ENCODE results near the gene KAZN. TPM values are rescaled to one million over a fixed set of nuclear protein-coding genes. Genes with fewer than 3 reads are reported as not detected.

The KAZN gene
- total RNA-seq, 2 experiments from 2014 or later, result 0.22 to 0.55 TPM

- H3K4me3 Mint-ChIP-seq, result no peak overlapping the region
- ChIA-PET CTCF (no interaction called here), POLR2A (no interaction called here)
- no peak for TF ChIP-seq CTCF (IDR thresholded peaks at IDR 0.05)
- H3K27me3 ChIP-seq (ENCODE audit: control insufficient read depth in 1 of 2, insufficient read depth in 2 of 2, low read length in 2 of 2), result peaks cover 26 to 37% of the 10 kb centered on the region in 2 experiments
- intact Hi-C loops (cut with DNase I, micrococcal nuclease), result no loop called here
- H3K36me3 Mint-ChIP-seq (ENCODE audit: low read depth), result no peaks in the 10 kb centered on the region
- H3K27ac Mint-ChIP-seq, result no peak overlapping the region
- DNase-seq, result no peak
- no peak for ATAC-seq (ENCODE audit: poor library complexity)
- peaks cover 6% of the 10 kb centered on the region for H3K4me1 ChIP-seq (ENCODE audit: insufficient read depth, low read length)
- peaks cover 11% of the 10 kb centered on the region for H3K4me1 Mint-ChIP-seq (ENCODE audit: low read depth)
- no peak overlapping the region for H3K27ac ChIP-seq (ENCODE audit: low read depth in 1 of 2, low read length in 2 of 2)
- H3K4me3 ChIP-seq (ENCODE audit: low read length), result no peak overlapping the region
- peaks cover 38% of the 10 kb centered on the region for H3K27me3 Mint-ChIP-seq
- H3K9me3 Mint-ChIP-seq, result no peaks in the 10 kb centered on the region
- H3K9me3 ChIP-seq (ENCODE audit: control insufficient read depth in 1 of 2, insufficient read depth in 1 of 2, low read length in 2 of 2), result peaks cover 0 to 3% of the 10 kb centered on the region in 2 experiments
- H3K36me3 ChIP-seq (ENCODE audit: insufficient read depth, low read length), result no peaks in the 10 kb centered on the region
Observed at GRCh38 chr1:14928886-14929546, 330.5 kb downstream of the KAZN start.

- Histone ChIP-seq H3K36me3 (ENCODE audit: insufficient read depth, low read length) (no peaks in the 10 kb centered on the region), H3K27me3 (ENCODE audit: control insufficient read depth in 1 of 2, insufficient read depth in 2 of 2, low read length in 2 of 2) (peaks cover 25 to 37% of the 10 kb centered on the region in 2 experiments), H3K4me3 (ENCODE audit: low read length) (no peak overlapping the region), H3K27ac (ENCODE audit: low read depth in 1 of 2, low read length in 2 of 2) (no peak overlapping the region), H3K9me3 (ENCODE audit: control insufficient read depth in 1 of 2, insufficient read depth in 1 of 2, low read length in 2 of 2) (peaks cover 0 to 3% of the 10 kb centered on the region in 2 experiments), H3K4me1 (ENCODE audit: insufficient read depth, low read length) (peaks cover 5% of the 10 kb centered on the region)
- ATAC-seq (ENCODE audit: poor library complexity) (no peak), DNase-seq (no peak)
- Mint-ChIP-seq H3K36me3 (ENCODE audit: low read depth) (no peaks in the 10 kb centered on the region), H3K4me1 (ENCODE audit: low read depth) (peaks cover 11% of the 10 kb centered on the region), H3K27ac (no peak overlapping the region), H3K4me3 (no peak overlapping the region), H3K27me3 (peaks cover 38% of the 10 kb centered on the region), H3K9me3 (no peaks in the 10 kb centered on the region)
- CTCF ChIA-PET, result no interaction called here
- TF ChIP-seq CTCF (IDR thresholded peaks at IDR 0.05), result no peak
- intact Hi-C loops (cut with DNase I, micrococcal nuclease), result no loop called here
- POLR2A ChIA-PET, result no interaction called here
Observed at GRCh38 chr1:14929547-14930246, 331.2 kb downstream of the KAZN start.

- H3K9me3 Mint-ChIP-seq, result no peaks in the 10 kb centered on the region
- ChIA-PET CTCF (no interaction called here), POLR2A (no interaction called here)
- peaks cover 33% of the 10 kb centered on the region for H3K27me3 Mint-ChIP-seq
- peaks cover 6% of the 10 kb centered on the region for H3K4me1 Mint-ChIP-seq (ENCODE audit: low read depth)
- no peak for ATAC-seq (ENCODE audit: poor library complexity)
- TF ChIP-seq CTCF (IDR thresholded peaks at IDR 0.05), result no peak
- no peak overlapping the region for H3K27ac Mint-ChIP-seq
- intact Hi-C loops (cut with DNase I, micrococcal nuclease), result no loop called here
- DNase-seq, result no peak
- Histone ChIP-seq H3K27me3 (ENCODE audit: control insufficient read depth in 1 of 2, insufficient read depth in 2 of 2, low read length in 2 of 2) (peaks cover 18 to 30% of the 10 kb centered on the region in 2 experiments), H3K4me3 (ENCODE audit: low read length) (no peak overlapping the region), H3K27ac (ENCODE audit: low read depth in 1 of 2, low read length in 2 of 2) (no peak overlapping the region), H3K9me3 (ENCODE audit: control insufficient read depth in 1 of 2, insufficient read depth in 1 of 2, low read length in 2 of 2) (peaks cover 0 to 3% of the 10 kb centered on the region in 2 experiments), H3K4me1 (ENCODE audit: insufficient read depth, low read length) (no peaks in the 10 kb centered on the region), H3K36me3 (ENCODE audit: insufficient read depth, low read length) (no peaks in the 10 kb centered on the region)
- no peaks in the 10 kb centered on the region for H3K36me3 Mint-ChIP-seq (ENCODE audit: low read depth)
- no peak overlapping the region for H3K4me3 Mint-ChIP-seq
Observed at GRCh38 chr1:14930247-14930965, 331.9 kb downstream of the KAZN start.

All from CD4-positive, alpha-beta T cell (primary cell).